HepG2 (cell line): ENCODE results near the gene MMP10. TPM values are rescaled to one million over a fixed set of nuclear protein-coding genes. Genes with fewer than 3 reads are reported as not detected.

Source experiments
- ATAC-seq: fragments of 200-7000 bp; cut with Tn5 transposase; 3 replicates; pipeline ENCODE4 v1.9.1; 2020; ENCODE audit warnings: mild to moderate bottlenecking, moderate library complexity
- BruUV-seq: library from RNA; stranded (reverse); fragments of 400-500 nt; replicated peaks from 2 replicates; lab custom pipeline; 2021; lab: Mats Ljungman, UMichigan
- CTCF ChIA-PET: fragments of 300-600 bp; formaldehyde crosslinking; extraction: SDS; loops from one replicate; lab custom pipeline; 2021; ENCODE audit warnings: low total read pairs, inconsistent platforms, low intra/inter-chr PET ratio; lab: Yijun Ruan, JAX
- POLR2A ChIA-PET: fragments of 350-600 bp; sonication (Branson Sonifier 250); formaldehyde crosslinking; loops from one replicate; lab custom pipeline; 2020; ENCODE audit warnings: antibody characterized with exemption, inconsistent platforms; lab: Yijun Ruan, JAX
- DNase-seq: peaks from one replicate; pipeline ENCODE4 v3.0.0-alpha.2; 2015; ENCODE audit warnings: low spot score
- FAIRE-seq: peaks from 3 replicates; lab custom pipeline; 2011; peaks lifted over from hg19 to GRCh38; lab: Jason Lieb, UNC
- H2AFZ ChIP-seq: one replicate; pipeline ENCODE4 v1.6.1; 2011; ENCODE audit warnings: low read length, inconsistent platforms
- H3K27ac ChIP-seq: fragments of 300-600 bp; 3 replicates; pipeline ENCODE4 v1.8.0; 2011; ENCODE audit warnings: mixed run types, mild to moderate bottlenecking, mixed read lengths, low read length, inconsistent platforms; ENCODE audit not compliant: insufficient read depth; ENCODE audit errors: extremely low read length
- H3K27me3 ChIP-seq, 2 experiments: fragments of 200-600 bp in 1 of 2; 2 replicates in 1 of 2; 3 replicates in 1 of 2; pipeline versions ENCODE4 v1.6.0 to v1.8.0; 2011; ENCODE audit warnings: low read length in 2 of 2, mild to moderate bottlenecking in 2 of 2, moderate library complexity in 2 of 2, inconsistent platforms in 1 of 2; ENCODE audit not compliant: insufficient read depth in 2 of 2, control insufficient read depth in 1 of 2
- H3K36me3 ChIP-seq, 2 experiments: fragments of 200-600 bp in 1 of 2; replicated peaks in 1 of 2; 2 replicates in 1 of 2; 3 replicates in 1 of 2; pipeline versions ENCODE4 v1.5.1 to v1.8.0; 2011; ENCODE audit warnings: low read length in 2 of 2, inconsistent platforms in 1 of 2; ENCODE audit not compliant: insufficient read depth in 2 of 2, control insufficient read depth in 1 of 2
- H3K4me1 ChIP-seq: 2 replicates; pipeline ENCODE4 v1.5.1; 2012; ENCODE audit warnings: low read length, inconsistent platforms; ENCODE audit not compliant: insufficient read depth
- H3K4me2 ChIP-seq: 2 replicates; pipeline ENCODE4 v1.6.0; 2011; ENCODE audit warnings: low read depth, low read length, inconsistent platforms
- H3K4me3 ChIP-seq, 3 experiments: fragments of 200-600 bp in 1 of 3; sonication (generic), shearing (Covaris generic) in 1 of 3; replicated peaks in 1 of 3; 2 replicates each; pipeline ENCODE4 v1.5.1; 2011 to 2016; ENCODE audit warnings: low read length in 3 of 3, inconsistent platforms in 2 of 3, low read depth in 2 of 3, mild to moderate bottlenecking in 2 of 3, control low read depth in 1 of 3, mixed read lengths in 1 of 3; ENCODE audit not compliant: insufficient read depth in 1 of 3
- H3K79me2 ChIP-seq: one replicate; pipeline ENCODE4 v1.6.1; 2011; ENCODE audit warnings: low read length, inconsistent platforms; ENCODE audit not compliant: insufficient read depth
- H3K9ac ChIP-seq: 2 replicates; pipeline ENCODE4 v1.6.0; 2011; ENCODE audit warnings: mild to moderate bottlenecking, low read depth, low read length, inconsistent platforms; ENCODE audit not compliant: insufficient read depth
- H3K9me3 ChIP-seq: 2 replicates; pipeline ENCODE4 v1.5.1; 2012; ENCODE audit warnings: mild to moderate bottlenecking, low read length
- H4K20me1 ChIP-seq: 2 replicates; pipeline ENCODE4 v1.6.0; 2011; ENCODE audit warnings: inconsistent platforms, mild to moderate bottlenecking, low read length, moderate library complexity; ENCODE audit not compliant: insufficient read depth
- CCDC6 ChIP-seq: sonication (generic); formaldehyde crosslinking; IDR thresholded peaks from 2 replicates; pipeline ENCODE4 v1.8.1; 2022; ENCODE audit warnings: mild to moderate bottlenecking, missing genetic modification reagents, moderate library complexity
- HOXA3 ChIP-seq: sonication (generic); formaldehyde crosslinking; IDR thresholded peaks from 2 replicates; pipeline ENCODE4 v1.5.0; 2020; ENCODE audit warnings: missing genetic modification reagents
- JARID2 ChIP-seq: sonication (generic); formaldehyde crosslinking; IDR thresholded peaks from 2 replicates; pipeline ENCODE4 v1.8.1; 2023; ENCODE audit warnings: missing genetic modification reagents, inconsistent platforms; ENCODE audit not compliant: insufficient replicate concordance
- MAFK ChIP-seq, 2 experiments: IDR thresholded peaks in 1 of 2; conservative IDR thresholded peaks in 1 of 2; 2 replicates each; pipeline ENCODE4 v1.6.1; 2011; ENCODE audit warnings: improper control_type of control experiment in 2 of 2, low read length in 2 of 2
- RBM39 ChIP-seq: fragments of 200-400 bp; formaldehyde crosslinking; IDR thresholded peaks from one replicate; pipeline ENCODE4 v1.6.1; 2018; ENCODE audit warnings: antibody characterized with exemption, mild to moderate bottlenecking, low read depth, low read length; ENCODE audit not compliant: poor library complexity, severe bottlenecking
- ZNF747 ChIP-seq: sonication (generic); formaldehyde crosslinking; IDR thresholded peaks from 2 replicates; pipeline ENCODE4 v1.8.1; 2023; ENCODE audit warnings: missing genetic modification reagents, mild to moderate bottlenecking, borderline replicate concordance
- WGBS: methylation state at CpG from one replicate; pipeline ENCODE4 v1.1.6; 2017; ENCODE audit warnings: low lambda C conversion rate; 5-methylcytosine and 5-hydroxymethylcytosine counted together
- in situ Hi-C: cut with HindIII; loops from 2 replicates; pipeline ENCODE4 v1.10.0; 2017; ENCODE audit warnings: low pct_unique_long_range_greater_than_20kb; ENCODE audit not compliant: extremely low pct_ligation_motif_present
- intact Hi-C: fragments of 100-400 bp; cut with micrococcal nuclease; formaldehyde crosslinking; loops from one replicate; pipeline ENCODE4 v1.10.0; 2022; ENCODE audit not compliant: unreplicated experiment
- polyA plus RNA-seq, 8 experiments: library from polyadenylated mRNA; depleted of rRNA in 3 of 8; stranded (reverse) in 7 of 8; unstranded in 1 of 8; fragments of >200 nt; fragmentation: Illumina TruSeq in 4 of 8; extraction: Trizol in 4 of 8; gene quantifications; 2 replicates each; pipeline versions ENCODE4 v1.2.1 to v1.2.3, GENCODE V29; 2011 to 2016; ENCODE audit warnings: low read depth in 4 of 8, missing spikeins in 1 of 8, mixed read lengths in 1 of 8; ENCODE audit not compliant: insufficient read depth in 1 of 8
- total RNA-seq, 5 experiments: library from RNA; depleted of rRNA; stranded (reverse); fragments of >200 nt; fragmentation: Illumina TruSeq; extraction: Trizol; gene quantifications; 2 replicates each; pipeline ENCODE4 v1.2.3, GENCODE V29; 2016; ENCODE audit warnings: low read depth in 1 of 5
- TF ChIP-seq, protein P1 (sequence below): IDR thresholded peaks from 2 replicates; pipeline ENCODE4 v1.6.1; 2016; ENCODE audit warnings: low read depth, missing genetic modification reagents, missing compliant biosample characterization
- TF ChIP-seq, protein P2 (sequence below): sonication (generic); formaldehyde crosslinking; IDR thresholded peaks from 2 replicates; pipeline ENCODE4 v1.4.0; 2020; ENCODE audit warnings: missing genetic modification reagents

Gene MMP10
- total and polyA plus RNA-seq, 2 of the 13 experiments (the other 11 are each of a cell fraction or from before 2014, with no cell fraction given), result 0.03 TPM; not detected in 1

GRCh38 chr11:102829316-102830000 is 49.0 kb upstream of the MMP10 start:
- in situ Hi-C loops, result loop anchor here (10.0 kb wide), 1 partner anchor 115 kb away; no protein-coding TSS in a partner anchor

DNA sequence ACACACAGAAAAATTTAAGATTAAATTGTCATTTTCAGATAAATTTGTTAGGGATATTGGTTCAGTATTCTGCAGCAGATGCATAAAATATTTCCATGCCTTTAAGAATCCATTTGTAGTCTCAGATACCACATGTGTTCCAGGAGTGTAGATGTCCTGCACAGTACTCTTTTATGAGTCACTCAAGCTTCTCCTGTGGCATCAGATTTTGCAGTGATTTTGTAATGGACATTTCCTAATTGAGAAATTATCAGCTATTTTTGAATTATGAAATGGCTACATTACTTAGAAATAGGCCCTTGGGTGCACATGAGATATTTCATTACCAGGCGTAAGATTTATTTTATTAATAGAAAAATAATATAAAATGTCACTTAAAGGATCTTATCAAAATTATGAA is 44.1 kb upstream of the MMP10 start:
- DNase-seq (no peak), ATAC-seq (no peak), FAIRE-seq (no peak)
- H3K9me3 ChIP-seq, result no peaks in the 10 kb centered on the region
- no peaks in the 10 kb centered on the region for H3K27me3 ChIP-seq
- no peaks in the 10 kb centered on the region for H3K36me3 ChIP-seq
- H3K27ac ChIP-seq, result no peak overlapping the region
- no peak overlapping the region for H3K4me2 ChIP-seq
- intact Hi-C loops, result no loop called here
- 50% methylated on average over 1 of the region's 1 CpG for WGBS
- CTCF ChIA-PET, result no interaction called here
- POLR2A ChIA-PET, result no interaction called here
- H3K9ac ChIP-seq, result no peak overlapping the region
- BruUV-seq, result no TSS peak
- in situ Hi-C loops, result loop anchor here (10.0 kb wide), 1 partner anchor 120 kb away; no protein-coding TSS in a partner anchor
- H2AFZ ChIP-seq, result no peak overlapping the region
- no peak overlapping the region for H3K4me3 ChIP-seq
- H3K4me1 ChIP-seq, result no peaks in the 10 kb centered on the region
- no peaks in the 10 kb centered on the region for H4K20me1 ChIP-seq
- H3K79me2 ChIP-seq, result no peaks in the 10 kb centered on the region
- TF ChIP-seq, protein P1, sequence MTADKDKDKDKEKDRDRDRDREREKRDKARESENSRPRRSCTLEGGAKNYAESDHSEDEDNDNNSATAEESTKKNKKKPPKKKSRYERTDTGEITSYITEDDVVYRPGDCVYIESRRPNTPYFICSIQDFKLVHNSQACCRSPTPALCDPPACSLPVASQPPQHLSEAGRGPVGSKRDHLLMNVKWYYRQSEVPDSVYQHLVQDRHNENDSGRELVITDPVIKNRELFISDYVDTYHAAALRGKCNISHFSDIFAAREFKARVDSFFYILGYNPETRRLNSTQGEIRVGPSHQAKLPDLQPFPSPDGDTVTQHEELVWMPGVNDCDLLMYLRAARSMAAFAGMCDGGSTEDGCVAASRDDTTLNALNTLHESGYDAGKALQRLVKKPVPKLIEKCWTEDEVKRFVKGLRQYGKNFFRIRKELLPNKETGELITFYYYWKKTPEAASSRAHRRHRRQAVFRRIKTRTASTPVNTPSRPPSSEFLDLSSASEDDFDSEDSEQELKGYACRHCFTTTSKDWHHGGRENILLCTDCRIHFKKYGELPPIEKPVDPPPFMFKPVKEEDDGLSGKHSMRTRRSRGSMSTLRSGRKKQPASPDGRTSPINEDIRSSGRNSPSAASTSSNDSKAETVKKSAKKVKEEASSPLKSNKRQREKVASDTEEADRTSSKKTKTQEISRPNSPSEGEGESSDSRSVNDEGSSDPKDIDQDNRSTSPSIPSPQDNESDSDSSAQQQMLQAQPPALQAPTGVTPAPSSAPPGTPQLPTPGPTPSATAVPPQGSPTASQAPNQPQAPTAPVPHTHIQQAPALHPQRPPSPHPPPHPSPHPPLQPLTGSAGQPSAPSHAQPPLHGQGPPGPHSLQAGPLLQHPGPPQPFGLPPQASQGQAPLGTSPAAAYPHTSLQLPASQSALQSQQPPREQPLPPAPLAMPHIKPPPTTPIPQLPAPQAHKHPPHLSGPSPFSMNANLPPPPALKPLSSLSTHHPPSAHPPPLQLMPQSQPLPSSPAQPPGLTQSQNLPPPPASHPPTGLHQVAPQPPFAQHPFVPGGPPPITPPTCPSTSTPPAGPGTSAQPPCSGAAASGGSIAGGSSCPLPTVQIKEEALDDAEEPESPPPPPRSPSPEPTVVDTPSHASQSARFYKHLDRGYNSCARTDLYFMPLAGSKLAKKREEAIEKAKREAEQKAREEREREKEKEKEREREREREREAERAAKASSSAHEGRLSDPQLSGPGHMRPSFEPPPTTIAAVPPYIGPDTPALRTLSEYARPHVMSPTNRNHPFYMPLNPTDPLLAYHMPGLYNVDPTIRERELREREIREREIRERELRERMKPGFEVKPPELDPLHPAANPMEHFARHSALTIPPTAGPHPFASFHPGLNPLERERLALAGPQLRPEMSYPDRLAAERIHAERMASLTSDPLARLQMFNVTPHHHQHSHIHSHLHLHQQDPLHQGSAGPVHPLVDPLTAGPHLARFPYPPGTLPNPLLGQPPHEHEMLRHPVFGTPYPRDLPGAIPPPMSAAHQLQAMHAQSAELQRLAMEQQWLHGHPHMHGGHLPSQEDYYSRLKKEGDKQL (CRISPR knock-in tag), result no peak
- TF ChIP-seq JARID2 (CRISPR knock-in tag) (no peak), ZNF747 (CRISPR knock-in tag) (no peak), RBM39 (no peak), CCDC6 (CRISPR knock-in tag) (no peak), HOXA3 (CRISPR knock-in tag) (no peak)

More at GRCh38 chr11:102829316-102830000, 49.0 kb upstream of the MMP10 start:
- no peak overlapping the region for H3K4me2 ChIP-seq
- no peak for FAIRE-seq
- peaks cover 13% of the 10 kb centered on the region for H3K4me1 ChIP-seq
- intact Hi-C loops, result no loop called here
- H3K4me3 ChIP-seq, result no peak overlapping the region
- no peaks in the 10 kb centered on the region for H4K20me1 ChIP-seq
- H3K36me3 ChIP-seq, result no peaks in the 10 kb centered on the region
- WGBS, result 30% methylated on average over 6 of the region's 6 CpGs
- no peak for ATAC-seq
- CTCF ChIA-PET, result no interaction called here
- H3K27me3 ChIP-seq, result no peaks in the 10 kb centered on the region
- BruUV-seq, result no TSS peak
- H3K9me3 ChIP-seq, result no peaks in the 10 kb centered on the region
- POLR2A ChIA-PET, result no interaction called here
- TF ChIP-seq, protein P2, sequence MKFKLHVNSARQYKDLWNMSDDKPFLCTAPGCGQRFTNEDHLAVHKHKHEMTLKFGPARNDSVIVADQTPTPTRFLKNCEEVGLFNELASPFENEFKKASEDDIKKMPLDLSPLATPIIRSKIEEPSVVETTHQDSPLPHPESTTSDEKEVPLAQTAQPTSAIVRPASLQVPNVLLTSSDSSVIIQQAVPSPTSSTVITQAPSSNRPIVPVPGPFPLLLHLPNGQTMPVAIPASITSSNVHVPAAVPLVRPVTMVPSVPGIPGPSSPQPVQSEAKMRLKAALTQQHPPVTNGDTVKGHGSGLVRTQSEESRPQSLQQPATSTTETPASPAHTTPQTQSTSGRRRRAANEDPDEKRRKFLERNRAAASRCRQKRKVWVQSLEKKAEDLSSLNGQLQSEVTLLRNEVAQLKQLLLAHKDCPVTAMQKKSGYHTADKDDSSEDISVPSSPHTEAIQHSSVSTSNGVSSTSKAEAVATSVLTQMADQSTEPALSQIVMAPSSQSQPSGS (CRISPR knock-in tag), result no peak
- 0 out of 4 replicates have a peak, but pooled peaks have one; percentile 5 to 6 for TF ChIP-seq MAFK (conservative IDR thresholded peaks at IDR 0.05 in 1 of 2, IDR thresholded peaks at IDR 0.05 in 1 of 2; ENCODE audit: low read length in 2 of 2)
- no peaks in the 10 kb centered on the region for H3K79me2 ChIP-seq
- no peak overlapping the region for H2AFZ ChIP-seq
- H3K9ac ChIP-seq, result no peak overlapping the region
- no peak overlapping the region for H3K27ac ChIP-seq
- no peak for DNase-seq
